GM21447 (cell line): ENCODE data around the gene LACTBL1.
"Not testable (repeated sequence)": the region's sequence is repeated elsewhere in the genome, so short reads cannot be mapped to it uniquely, and the experiment has no call there.

Experiments used
- ATAC-seq: cut with Tn5 transposase; IDR thresholded peaks from one replicate; pipeline ENCODE4 v1.9.1; 2021; ENCODE audit not compliant: unreplicated experiment

Gene LACTBL1

DNA sequence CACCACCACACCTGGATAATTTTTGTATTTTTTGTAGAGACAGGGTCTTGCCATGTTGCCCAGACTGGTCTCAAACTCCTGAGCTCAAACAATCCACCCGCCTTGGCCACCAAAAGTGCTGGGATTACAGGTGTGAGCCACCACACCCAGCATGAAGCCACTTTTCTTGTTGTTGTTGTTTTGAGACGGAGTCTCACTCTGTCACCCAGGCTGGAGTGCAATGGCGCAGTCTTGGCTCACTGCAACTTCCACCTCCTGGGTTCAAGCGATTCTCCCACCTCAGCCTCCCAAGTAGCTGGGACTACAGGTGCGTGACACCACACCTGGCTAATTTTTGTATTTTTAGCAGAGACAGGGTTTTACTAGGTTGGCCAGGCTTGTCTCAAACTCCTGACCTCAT, 27.5 kb downstream of the LACTBL1 start:
- ATAC-seq: not testable (repeated sequence)

DNA sequence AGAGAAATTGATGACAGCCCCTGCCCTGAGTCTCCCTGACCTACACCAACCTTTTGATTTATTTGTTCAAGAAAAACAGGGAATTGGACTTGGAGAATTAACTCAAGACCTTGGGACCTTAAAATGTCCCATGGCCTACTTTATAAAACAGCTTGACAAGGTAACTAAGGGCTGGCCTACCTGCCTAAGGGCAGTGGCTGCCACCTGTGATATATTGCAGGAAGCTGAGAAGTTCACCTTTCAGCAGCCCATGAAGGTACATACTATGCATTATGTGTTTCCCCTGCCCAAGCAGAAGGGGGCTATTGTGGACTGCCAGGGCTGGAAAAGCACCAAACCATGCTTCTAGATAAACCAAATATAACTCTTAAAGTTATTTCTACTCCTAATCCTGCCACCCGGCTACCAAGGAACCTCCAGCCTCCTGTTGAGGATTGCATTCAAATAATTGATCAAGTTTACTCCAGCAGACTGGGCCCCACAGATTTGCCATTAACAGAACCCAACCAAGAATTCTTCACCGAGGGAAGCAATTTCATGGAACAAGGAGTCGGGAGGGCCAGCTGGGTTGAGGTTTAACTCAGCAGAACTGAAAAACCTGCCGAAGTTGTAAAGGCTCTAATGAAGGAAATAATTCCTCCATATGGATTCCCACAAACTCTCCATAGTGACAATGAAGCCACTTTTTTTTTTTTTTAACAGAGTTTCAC, 28.2 kb downstream of the LACTBL1 start:
- ATAC-seq: no peak

DNA sequence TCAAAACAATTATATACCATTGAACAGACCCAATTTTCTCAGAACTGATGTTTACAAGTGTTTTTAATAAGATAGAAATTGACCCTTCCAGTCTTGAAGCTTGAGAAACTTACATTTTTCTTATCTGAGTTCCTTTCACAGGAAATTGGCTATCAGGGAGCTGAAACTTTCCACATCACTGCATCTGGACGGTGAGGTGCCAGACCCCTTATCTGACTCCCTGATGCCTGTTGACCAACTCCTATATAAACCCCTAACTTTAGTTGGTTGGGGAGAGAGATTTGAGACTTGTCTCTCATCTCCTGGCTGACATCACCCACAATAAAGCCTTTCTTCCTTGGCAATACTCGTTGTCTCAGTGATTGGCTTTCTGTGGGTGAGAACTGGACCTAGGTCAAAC, 31.4 kb downstream of the LACTBL1 start:
- ATAC-seq: no peak

DNA sequence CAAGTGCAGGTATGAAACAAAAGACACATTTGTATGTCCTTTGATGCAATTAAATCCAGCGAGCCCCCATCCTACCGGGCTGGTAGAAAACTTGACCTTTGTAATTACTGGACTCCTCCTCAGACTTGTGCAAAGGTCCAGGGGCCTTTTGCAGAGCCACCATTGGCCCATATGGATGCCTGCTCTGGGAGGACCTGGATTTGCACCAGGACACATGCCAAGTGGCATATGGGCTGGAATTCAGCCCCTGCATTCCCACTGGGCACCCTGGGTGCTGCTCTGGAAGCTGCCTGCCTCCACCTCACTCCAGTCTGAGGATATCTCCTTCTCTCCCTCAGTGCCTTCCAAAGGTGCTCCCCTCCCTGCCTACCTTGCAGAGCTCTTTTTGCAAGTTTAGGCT, 36.0 kb downstream of the LACTBL1 start:
- no peak for ATAC-seq

DNA sequence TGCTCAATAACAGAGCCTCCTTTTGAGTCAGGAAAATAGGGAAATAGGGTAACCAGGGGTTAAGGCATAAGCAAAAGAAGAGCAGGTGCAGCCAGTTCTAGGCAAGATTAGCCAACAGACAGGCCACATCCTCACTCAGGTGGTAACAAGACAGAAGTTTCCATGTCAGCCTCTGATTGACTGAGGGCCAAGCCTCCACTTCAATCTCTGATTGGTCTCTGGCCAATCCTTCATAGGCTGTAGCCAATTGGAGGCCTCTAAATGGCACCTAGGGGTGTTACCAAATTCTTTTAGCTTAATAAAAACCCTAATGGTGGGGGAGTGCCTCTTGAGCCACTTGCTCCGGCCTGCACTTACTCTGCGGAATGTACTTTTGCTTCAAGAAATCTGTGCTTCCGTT, 37.2 kb downstream of the LACTBL1 start:
- ATAC-seq: no peak

DNA sequence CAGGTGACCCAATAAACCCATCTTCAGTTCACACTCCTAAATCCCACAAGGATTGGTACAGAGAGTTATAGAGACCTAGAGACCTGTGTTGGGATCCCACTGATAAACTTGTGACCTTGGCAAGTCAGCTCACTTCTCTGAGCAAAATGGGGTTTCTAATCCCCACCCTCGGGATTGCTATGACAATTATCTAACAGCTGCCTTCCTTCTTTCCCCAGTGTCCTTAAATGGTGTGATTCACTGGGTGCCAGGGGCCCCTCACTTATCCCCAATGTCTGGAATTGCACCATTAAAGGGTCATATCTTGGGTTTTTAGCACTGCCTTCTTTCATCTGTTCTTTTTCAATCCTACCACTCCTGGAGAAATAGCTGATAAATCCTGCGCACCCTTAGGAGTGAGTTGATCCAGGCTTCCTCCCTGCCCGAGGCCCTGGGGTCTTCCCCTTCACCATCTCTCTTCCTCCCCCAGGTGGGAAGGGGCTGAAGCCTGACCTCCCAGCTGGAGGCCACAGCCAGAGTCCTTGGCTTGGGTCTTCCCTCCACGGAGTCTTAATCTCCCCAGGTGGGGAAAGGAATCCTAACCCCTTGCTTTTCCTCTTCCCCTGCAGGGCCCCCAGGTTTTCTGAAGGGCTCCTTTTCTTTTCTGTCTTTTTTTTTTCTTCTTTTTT, 39.7 kb downstream of the LACTBL1 start:
- no peak for ATAC-seq

DNA sequence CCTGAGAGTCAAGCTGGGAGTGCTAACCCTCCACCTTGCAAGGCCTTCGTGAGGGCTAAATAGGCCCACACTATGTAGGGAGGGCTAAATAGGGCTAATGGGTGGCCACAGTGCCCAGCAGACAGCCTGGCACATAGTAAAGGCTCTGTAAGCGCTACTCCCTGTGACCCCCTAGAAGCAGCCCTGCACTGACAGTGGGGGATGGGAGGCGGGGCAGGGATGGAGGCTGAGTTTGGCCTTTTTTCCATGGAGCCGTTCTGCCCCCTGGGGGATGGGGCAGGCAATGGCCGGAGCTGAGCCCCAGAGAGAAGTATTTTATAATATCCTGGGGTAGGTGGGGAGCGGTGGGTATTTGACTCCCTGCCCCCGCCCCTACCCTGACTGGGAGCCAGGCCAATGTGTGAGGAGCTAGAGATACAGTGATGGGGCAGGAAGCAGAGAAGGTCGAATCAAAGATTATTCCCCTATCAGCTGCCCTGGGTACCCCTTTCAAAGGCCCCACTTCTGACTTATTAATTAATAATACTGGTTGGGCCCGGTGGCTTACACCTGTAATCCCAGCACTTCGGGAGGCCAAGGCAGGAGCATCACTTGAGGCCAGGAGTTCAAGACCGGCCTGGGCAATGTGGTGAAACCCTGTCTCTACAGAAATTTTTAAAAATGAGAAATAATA, 42.3 kb downstream of the LACTBL1 start:
- no peak for ATAC-seq

DNA sequence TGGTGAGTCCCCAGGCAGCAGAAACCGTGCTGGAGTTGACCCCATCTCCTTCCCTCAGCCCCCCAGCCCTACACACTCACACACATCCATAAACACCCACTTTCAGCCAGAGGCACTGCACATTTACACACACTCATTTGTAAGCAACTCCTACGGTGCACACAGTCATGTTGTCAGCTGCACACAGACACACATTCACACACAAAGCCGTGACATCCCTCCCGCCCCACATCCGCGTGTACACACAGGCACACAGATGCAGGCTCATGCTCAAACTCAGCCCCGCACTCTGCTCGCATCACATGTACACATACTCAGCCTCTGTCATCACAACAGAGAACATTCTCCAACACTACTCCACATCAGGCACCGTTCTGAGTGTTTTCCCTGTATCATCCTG, 47.6 kb downstream of the LACTBL1 start:
- no peak for ATAC-seq

DNA sequence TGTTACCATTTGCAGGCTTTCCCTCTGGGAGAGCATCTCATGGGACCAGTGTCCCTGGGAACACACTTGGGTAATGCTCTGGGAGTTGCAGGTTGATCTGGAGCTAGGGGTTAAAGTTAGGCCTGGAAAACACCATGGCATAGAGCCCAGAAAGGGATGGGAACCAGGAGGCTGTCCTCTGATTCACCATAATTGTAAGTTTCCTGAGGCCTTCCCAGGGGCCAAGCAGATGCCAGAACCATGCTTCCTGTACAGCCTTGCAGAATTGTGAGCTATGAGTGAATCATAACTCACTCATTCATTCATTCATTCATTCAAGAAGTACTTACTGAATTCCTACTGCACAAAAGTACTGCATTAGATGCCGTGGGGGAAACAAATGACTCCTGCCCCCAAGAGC, 50.0 kb downstream of the LACTBL1 start:
- ATAC-seq: no peak

DNA sequence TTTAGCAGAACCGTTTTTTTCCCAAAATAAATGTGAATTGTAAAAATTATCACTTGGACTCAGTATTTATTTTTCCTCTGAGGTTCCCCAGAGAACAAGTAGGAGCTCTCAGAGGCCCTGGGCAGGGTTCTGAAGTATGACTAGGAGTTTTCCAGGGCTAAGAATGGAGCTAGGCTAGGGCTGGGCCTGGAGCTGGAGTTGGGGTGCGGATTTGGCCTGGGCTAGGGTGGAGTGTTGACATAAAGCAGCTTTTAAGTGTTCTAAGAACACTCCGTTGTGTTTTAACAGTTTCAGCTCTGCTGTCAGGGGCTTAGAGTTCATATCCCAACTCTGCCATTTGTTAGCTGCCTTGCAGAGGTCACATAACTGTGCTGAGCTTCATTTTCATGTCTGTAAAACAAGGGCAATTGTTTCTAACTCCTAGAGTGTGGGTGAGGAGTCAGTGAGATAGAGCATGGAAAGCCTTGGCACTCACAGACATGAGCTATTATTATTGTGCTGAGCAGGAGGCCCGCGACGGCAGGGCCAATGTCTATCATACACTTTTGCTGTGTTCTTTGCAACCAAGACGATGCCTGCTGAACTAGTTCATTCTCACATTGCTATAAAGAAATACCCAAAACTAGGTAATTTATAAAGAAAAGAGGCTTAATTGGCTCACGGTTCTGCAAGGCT, 51.1 kb downstream of the LACTBL1 start:
- no peak for ATAC-seq

DNA sequence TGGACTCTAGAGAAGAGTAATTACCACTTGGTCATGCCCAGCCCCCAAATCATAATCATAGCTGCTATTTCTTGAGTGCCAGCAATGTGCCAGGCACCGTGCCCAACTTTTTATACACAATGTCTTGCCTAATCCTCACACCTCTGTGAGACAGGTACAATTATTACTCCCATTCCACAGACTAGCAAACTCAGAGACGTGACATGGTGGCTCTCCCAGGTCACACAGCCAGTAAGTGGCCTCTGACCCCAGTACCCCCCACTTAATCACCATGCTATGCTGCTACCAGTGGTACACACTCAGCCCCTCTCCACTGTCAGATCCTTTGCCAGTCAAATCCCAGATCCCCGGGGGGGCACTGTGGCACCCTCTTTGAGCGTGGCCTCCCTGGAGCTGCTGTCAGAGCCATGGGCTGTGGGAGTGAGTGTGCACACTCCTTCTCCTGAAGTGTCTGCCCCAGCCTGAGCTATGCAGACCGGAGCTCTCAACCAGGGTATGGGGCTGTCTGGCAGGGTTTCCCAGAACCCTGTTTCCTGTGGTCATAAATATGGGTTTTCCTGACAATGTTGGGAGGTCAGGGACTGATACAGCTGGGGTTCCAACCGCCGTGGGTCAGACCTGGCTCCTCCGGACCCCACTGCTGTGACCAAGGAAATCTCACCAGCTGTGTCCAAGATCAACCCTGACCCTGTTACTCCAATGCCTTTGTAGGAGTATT, 51.8 kb downstream of the LACTBL1 start:
- no peak for ATAC-seq

DNA sequence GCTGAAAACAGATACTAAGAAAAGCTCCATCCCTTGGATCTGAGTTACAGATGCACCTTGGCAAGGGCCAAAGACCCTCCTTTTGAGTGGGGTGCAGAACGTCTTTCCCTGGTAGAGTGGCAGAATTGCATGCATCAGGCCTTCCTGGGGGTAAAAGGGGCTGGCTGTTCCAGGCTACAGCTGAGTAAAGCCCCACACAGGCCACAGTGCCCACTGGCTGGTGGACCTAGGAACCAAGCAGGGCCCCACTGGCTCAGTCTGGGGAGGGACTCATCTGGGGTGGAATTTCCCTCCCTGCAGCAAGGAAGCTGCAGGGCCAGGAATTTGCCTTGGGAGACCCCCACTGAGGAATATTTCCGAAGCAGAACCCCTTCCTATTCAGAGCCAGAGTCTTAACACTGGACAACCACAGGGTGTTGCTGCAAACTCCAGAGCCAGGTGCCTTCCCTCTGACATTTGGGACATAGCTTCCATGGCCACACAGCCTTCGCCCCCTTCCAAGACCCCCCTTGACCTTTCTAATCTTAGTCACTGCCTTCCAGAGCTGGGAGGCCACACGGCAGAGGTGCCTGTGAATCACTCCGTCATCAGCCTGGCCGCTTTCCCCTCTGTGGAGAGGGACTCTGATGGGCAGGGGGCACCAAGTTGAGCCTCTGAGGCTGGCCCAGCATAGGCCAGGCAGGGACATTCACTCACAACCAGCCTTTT, 52.5 kb downstream of the LACTBL1 start:
- ATAC-seq: no peak

DNA sequence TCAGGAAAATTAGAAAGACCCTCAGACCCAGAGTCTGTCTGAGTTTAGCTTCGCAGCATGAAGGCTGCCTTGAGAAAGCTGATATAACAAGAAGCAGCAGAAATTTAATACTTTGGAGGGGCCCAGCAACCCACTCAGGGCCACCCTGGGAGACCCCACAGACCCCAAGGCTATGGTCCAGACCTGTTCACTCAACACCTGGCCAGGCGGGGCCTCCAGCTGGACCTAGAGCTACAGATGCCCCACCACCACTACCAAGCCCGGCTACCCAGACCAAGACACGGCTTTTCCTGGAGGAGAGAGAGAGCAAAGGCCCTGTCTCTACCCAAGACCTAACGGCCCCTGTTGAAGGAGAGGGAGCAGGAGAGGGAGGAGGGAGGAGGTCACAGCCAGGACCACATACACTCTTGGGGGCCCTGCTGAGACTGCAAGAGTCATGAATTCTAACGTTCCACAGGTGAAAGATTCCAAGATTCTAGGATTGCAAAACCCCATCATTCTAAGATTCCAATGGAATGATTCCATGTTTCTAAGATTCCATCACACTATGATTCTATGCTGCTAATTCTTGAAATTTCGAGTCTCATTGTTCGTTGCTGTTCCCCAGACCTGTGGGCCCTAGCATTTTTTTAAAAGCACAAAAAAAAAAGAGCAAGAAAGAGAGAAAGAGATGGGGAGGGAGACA, 53.2 kb downstream of the LACTBL1 start:
- no peak for ATAC-seq

DNA sequence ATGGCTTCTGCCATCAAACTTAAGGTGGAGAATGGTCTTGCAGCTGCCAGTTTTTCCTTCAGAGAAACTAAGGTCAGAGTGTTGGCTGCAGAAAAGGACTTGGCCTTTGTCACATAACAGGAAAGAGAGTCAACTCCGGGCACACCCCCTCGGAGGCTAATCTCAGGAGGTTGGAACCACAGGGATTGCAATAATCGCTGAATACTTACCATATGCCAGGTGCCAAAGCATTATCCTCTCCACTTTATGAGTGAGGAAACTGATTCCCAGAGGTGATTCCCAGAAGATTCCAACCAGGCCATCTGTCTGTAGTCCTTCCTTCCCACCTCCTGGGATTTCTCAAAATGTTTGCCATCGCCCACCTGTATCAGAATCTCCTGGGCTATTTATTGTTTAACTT, 54.0 kb downstream of the LACTBL1 start:
- ATAC-seq: no peak

DNA sequence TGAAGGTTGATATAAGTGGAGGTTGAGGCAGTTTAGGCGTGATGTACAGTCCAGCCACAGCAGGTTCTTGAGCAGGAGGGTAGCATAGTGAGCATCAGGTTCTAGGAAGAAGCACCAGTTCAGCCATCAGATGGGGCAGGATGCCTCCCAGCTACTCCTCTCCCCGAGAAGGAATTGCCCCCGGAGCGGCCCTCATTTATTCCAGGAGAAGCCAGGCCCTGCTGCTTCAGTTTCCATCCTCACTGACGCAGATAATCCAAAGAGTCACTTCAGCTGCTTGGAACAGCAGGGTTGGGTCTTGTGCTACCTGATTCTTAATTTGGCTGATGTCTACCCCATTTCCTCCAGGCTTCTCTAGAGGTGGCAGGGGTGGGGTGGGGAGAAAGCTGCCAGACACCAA, 54.7 kb downstream of the LACTBL1 start:
- no peak for ATAC-seq

DNA sequence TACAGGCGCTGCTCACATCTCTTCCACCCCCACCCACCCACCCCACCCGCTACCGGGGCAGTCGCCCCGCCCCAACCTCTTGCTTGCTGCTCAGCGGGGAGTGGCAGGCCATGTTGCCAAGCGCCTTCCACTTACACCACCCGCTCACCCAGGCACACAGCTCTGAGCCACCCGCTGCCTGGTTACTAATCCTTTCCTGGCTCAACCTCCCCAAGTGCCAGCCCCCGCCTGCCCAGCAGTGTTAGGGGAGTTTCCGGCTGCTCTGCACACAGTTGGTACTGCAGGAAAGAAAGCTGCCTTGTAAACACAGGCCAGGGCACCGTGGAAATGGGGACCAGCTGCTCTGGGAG, 56.2 kb downstream of the LACTBL1 start:
- ATAC-seq: no peak

DNA sequence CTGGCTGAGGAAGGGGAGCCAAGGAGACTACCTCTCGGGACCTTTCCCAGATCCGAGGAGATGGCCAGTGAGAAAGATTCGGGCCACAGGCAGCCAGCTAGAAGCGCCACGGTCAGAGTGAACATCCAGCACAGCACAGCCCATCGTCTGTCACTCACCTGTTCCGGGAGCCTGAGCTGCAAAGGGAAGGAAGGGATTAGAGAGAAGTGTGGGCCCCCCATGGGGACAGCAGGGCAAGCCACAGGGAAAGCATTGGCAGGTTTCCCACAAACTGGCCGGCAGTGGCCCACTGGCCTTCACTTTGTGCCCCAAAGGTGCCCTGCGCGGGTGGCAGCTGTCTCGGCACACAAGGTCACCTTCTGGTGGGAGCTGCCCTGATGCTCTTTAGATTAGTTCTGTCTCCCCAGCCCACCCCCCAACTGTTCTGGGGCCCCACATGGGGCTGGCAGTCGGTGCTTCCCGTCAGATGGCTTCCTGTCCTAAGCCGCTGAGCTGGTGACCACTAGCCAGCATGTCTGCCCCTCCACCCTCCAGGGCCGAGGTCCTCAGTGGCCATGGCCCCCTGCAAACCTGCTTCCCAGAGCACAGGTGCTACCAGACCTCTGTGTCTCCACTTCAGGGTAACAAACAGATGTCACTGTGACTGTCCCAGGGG, 56.7 kb downstream of the LACTBL1 start:
- no peak for ATAC-seq

DNA sequence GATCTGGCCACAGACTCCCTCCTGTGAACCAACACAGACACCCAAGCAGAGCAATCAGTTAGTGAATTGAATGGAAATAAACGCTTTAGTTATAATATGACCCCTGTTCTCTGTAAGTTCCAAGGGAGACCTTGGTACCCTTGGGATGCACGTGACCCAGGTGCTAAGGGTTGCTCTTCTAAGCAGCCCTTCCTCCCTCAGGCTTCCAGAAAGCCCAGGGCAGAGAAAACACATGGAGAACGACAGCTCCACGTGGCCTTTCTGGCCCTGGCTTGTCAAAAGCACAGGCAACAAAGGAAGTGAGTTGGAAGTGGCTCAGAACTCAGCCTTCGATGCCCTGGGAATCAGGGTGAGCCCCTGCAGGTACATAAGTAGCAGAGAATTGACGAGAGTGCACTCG, 57.4 kb downstream of the LACTBL1 start:
- ATAC-seq: no peak

DNA sequence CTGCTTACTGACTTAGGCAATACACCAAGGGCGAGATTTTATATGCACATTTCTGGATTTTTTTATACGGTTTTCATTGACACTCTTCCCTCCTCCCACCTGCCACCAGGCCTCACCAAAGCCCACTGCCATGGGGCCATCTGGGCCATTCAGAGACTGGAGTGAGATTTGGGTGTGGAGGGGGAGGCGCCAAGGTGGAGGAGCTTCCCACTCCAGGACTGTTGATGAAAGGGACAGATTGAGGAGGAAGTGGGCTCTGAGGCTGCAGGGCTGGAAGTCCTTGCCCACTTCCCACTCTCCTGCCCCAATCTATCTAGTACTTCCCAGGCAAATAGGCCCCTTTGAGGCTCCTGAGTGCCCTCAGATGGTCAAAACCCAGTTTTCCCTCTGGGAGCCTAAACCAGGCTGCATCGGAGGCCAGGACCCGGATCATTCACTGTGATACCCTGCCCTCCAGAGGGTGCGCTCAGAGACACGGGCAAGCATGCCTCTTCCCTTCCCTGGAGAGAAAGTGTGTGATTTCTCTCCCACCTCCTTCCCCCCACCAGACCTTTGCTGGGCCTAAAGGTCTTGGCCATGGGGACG, 57.9 kb downstream of the LACTBL1 start:
- ATAC-seq: no peak
